Measurements from ENCODE around the gene ZNF609. TPM values are rescaled to one million over a fixed set of nuclear protein-coding genes. Genes with fewer than 3 reads are reported as not detected.
"Not testable (repeated sequence)": the region's sequence is repeated elsewhere in the genome, so short reads cannot be mapped to it uniquely, and the experiment has no call there.

ZNF609 gene
- total RNA-seq, 1 donor from 2014 or later: 41.2 TPM

- TF ChIP-seq CTCF (IDR thresholded peaks at IDR 0.05; ENCODE audit: unreplicated experiment): no peak
- no peak overlapping the region for H3K4me3 Mint-ChIP-seq (ENCODE audit: unreplicated experiment)
- H3K9me3 Mint-ChIP-seq (ENCODE audit: unreplicated experiment): no peaks in the 10 kb centered on the region
- H3K27ac Mint-ChIP-seq (ENCODE audit: unreplicated experiment): no peak overlapping the region
- H3K36me3 Mint-ChIP-seq (ENCODE audit: low read depth, unreplicated experiment): peaks cover 16% of the 10 kb centered on the region
- no peak for DNase-seq (ENCODE audit: low spot score)
- peaks cover 2% of the 10 kb centered on the region for H3K27me3 Mint-ChIP-seq (ENCODE audit: unreplicated experiment)
- peaks cover 19% of the 10 kb centered on the region for H3K4me1 Mint-ChIP-seq (ENCODE audit: unreplicated experiment)
Observed at GRCh38 chr15:64642875-64643274, 182.5 kb downstream of the ZNF609 start.

GRCh38 chr15:64643685-64644084 is 183.3 kb downstream of the ZNF609 start:
- DNase-seq (ENCODE audit: low spot score): no peak
- H3K9me3 Mint-ChIP-seq (ENCODE audit: unreplicated experiment): no peaks in the 10 kb centered on the region
- H3K4me3 Mint-ChIP-seq (ENCODE audit: unreplicated experiment): no peak overlapping the region
- H3K36me3 Mint-ChIP-seq (ENCODE audit: low read depth, unreplicated experiment): peaks cover 13% of the 10 kb centered on the region
- no peak overlapping the region for H3K27ac Mint-ChIP-seq (ENCODE audit: unreplicated experiment)
- peaks cover 2% of the 10 kb centered on the region for H3K27me3 Mint-ChIP-seq (ENCODE audit: unreplicated experiment)
- peaks cover 19% of the 10 kb centered on the region for H3K4me1 Mint-ChIP-seq (ENCODE audit: unreplicated experiment)
- no peak for TF ChIP-seq CTCF (IDR thresholded peaks at IDR 0.05; ENCODE audit: unreplicated experiment)

GRCh38 chr15:64644811-64645210 is 184.4 kb downstream of the ZNF609 start:
- H3K4me3 Mint-ChIP-seq (ENCODE audit: unreplicated experiment); DNase-seq (ENCODE audit: low spot score); H3K27me3 Mint-ChIP-seq (ENCODE audit: unreplicated experiment); H3K9me3 Mint-ChIP-seq (ENCODE audit: unreplicated experiment); H3K27ac Mint-ChIP-seq (ENCODE audit: unreplicated experiment); H3K36me3 Mint-ChIP-seq (ENCODE audit: low read depth, unreplicated experiment): not testable (repeated sequence)
- H3K4me1 Mint-ChIP-seq (ENCODE audit: unreplicated experiment): peaks cover 14% of the 10 kb centered on the region

- no peak for TF ChIP-seq CTCF (IDR thresholded peaks at IDR 0.05; ENCODE audit: unreplicated experiment)
- no peak overlapping the region for H3K4me3 Mint-ChIP-seq (ENCODE audit: unreplicated experiment)
- H3K36me3 Mint-ChIP-seq (ENCODE audit: low read depth, unreplicated experiment): peaks cover 8% of the 10 kb centered on the region
- peaks cover 4% of the 10 kb centered on the region for H3K4me1 Mint-ChIP-seq (ENCODE audit: unreplicated experiment)
- no peak for DNase-seq (ENCODE audit: low spot score)
- peaks cover 2% of the 10 kb centered on the region for H3K27me3 Mint-ChIP-seq (ENCODE audit: unreplicated experiment)
- H3K27ac Mint-ChIP-seq (ENCODE audit: unreplicated experiment): no peak overlapping the region
- H3K9me3 Mint-ChIP-seq (ENCODE audit: unreplicated experiment): no peaks in the 10 kb centered on the region
Observed at GRCh38 chr15:64645995-64646394, 185.6 kb downstream of the ZNF609 start.

GRCh38 chr15:64647367-64647766 is 187.0 kb downstream of the ZNF609 start:
- no peak overlapping the region for H3K27ac Mint-ChIP-seq (ENCODE audit: unreplicated experiment)
- no peak for DNase-seq (ENCODE audit: low spot score)
- no peak for TF ChIP-seq CTCF (IDR thresholded peaks at IDR 0.05; ENCODE audit: unreplicated experiment)
- peaks cover 8% of the 10 kb centered on the region for H3K36me3 Mint-ChIP-seq (ENCODE audit: low read depth, unreplicated experiment)
- H3K9me3 Mint-ChIP-seq (ENCODE audit: unreplicated experiment): no peaks in the 10 kb centered on the region
- no peaks in the 10 kb centered on the region for H3K27me3 Mint-ChIP-seq (ENCODE audit: unreplicated experiment)
- peaks cover 6% of the 10 kb centered on the region for H3K4me1 Mint-ChIP-seq (ENCODE audit: unreplicated experiment)
- no peak overlapping the region for H3K4me3 Mint-ChIP-seq (ENCODE audit: unreplicated experiment)

GRCh38 chr15:64650552-64650951 is 190.2 kb downstream of the ZNF609 start:
- Mint-ChIP-seq H3K27ac (ENCODE audit: unreplicated experiment) (no peak overlapping the region), H3K27me3 (ENCODE audit: unreplicated experiment) (no peaks in the 10 kb centered on the region), H3K36me3 (ENCODE audit: low read depth, unreplicated experiment) (peaks cover 2% of the 10 kb centered on the region), H3K9me3 (ENCODE audit: unreplicated experiment) (no peaks in the 10 kb centered on the region), H3K4me1 (ENCODE audit: unreplicated experiment) (peaks cover 2% of the 10 kb centered on the region), H3K4me3 (ENCODE audit: unreplicated experiment) (no peak overlapping the region)
- TF ChIP-seq CTCF (IDR thresholded peaks at IDR 0.05; ENCODE audit: unreplicated experiment): no peak
- no peak for DNase-seq (ENCODE audit: low spot score)

Data from endothelial cell (in vitro differentiated cells).